HepG2 (cell line): ENCODE results near the gene DDI2.

Experiments
- ESRRA ChIP-seq: sonication (generic); formaldehyde crosslinking; IDR thresholded peaks from 2 replicates; pipeline ENCODE4 v1.5.1; 2020; ENCODE audit warnings: mild to moderate bottlenecking, low read depth, missing genetic modification reagents
- POLR2A ChIP-seq, 2 experiments: IDR thresholded peaks; 2 replicates each; pipeline ENCODE4 v1.6.1; 2011; ENCODE audit warnings: low read depth in 2 of 2, low read length in 2 of 2, mild to moderate bottlenecking in 1 of 2, moderate library complexity in 1 of 2; ENCODE audit not compliant: insufficient read depth in 1 of 2
- RFX5 ChIP-seq: IDR thresholded peaks from 2 replicates; pipeline ENCODE4 v1.6.1; 2011; ENCODE audit warnings: low read depth, low read length, improper control_type of control experiment
- TBP ChIP-seq: sonication (generic); formaldehyde crosslinking; IDR thresholded peaks from 2 replicates; pipeline ENCODE4 v1.5.0; 2020; ENCODE audit warnings: missing genetic modification reagents
- ZNF737 ChIP-seq: sonication (generic); formaldehyde crosslinking; IDR thresholded peaks from 2 replicates; pipeline ENCODE4 v1.5.0; 2020; ENCODE audit warnings: missing genetic modification reagents, mild to moderate bottlenecking, borderline replicate concordance
- ZNF749 ChIP-seq: sonication (generic); formaldehyde crosslinking; IDR thresholded peaks from 2 replicates; pipeline ENCODE4 v1.8.0; 2022; ENCODE audit warnings: mild to moderate bottlenecking, missing genetic modification reagents, moderate library complexity, borderline replicate concordance
- TF ChIP-seq, protein P1 (sequence below): sonication (generic); formaldehyde crosslinking; IDR thresholded peaks from 2 replicates; pipeline ENCODE4 v1.5.0; 2020; ENCODE audit warnings: mild to moderate bottlenecking, missing genetic modification reagents, moderate library complexity
- TF ChIP-seq, protein P2 (sequence below): sonication (generic); formaldehyde crosslinking; IDR thresholded peaks from 2 replicates; pipeline ENCODE4 v1.4.0; 2020; ENCODE audit warnings: missing genetic modification reagents, borderline replicate concordance

DNA sequence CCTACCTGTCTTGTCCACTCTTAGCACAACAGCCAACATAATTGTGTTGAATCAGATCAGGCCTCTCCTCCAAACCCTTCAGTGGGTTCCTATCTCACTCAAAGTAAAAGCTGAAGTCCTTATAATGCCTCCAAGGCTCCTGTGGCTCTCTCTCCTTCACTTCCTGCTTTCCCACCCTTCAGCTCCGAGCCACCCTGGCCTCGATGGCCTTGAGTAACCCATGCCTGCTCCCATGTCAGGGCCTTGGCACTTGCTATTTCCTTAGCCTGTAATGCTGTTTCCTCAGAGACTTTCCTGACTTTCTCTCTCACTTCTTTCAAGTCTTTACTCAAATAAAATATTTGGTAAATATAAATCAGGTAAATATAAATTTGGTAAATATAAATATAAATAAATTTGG is 58.8 kb downstream of the DDI2 start:
- TF ChIP-seq TBP (CRISPR knock-in tag) (no peak), POLR2A (IDR thresholded peaks at IDR 0.05; ENCODE audit: insufficient read depth in 1 of 2, low read depth in 2 of 2, low read length in 2 of 2) (no peak), ZNF749 (CRISPR knock-in tag) (no peak), RFX5 (no peak), ESRRA (no peak), ZNF737 (CRISPR knock-in tag) (no peak)
- TF ChIP-seq, protein P1, sequence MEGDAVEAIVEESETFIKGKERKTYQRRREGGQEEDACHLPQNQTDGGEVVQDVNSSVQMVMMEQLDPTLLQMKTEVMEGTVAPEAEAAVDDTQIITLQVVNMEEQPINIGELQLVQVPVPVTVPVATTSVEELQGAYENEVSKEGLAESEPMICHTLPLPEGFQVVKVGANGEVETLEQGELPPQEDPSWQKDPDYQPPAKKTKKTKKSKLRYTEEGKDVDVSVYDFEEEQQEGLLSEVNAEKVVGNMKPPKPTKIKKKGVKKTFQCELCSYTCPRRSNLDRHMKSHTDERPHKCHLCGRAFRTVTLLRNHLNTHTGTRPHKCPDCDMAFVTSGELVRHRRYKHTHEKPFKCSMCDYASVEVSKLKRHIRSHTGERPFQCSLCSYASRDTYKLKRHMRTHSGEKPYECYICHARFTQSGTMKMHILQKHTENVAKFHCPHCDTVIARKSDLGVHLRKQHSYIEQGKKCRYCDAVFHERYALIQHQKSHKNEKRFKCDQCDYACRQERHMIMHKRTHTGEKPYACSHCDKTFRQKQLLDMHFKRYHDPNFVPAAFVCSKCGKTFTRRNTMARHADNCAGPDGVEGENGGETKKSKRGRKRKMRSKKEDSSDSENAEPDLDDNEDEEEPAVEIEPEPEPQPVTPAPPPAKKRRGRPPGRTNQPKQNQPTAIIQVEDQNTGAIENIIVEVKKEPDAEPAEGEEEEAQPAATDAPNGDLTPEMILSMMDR, result no peak
- TF ChIP-seq, protein P2, sequence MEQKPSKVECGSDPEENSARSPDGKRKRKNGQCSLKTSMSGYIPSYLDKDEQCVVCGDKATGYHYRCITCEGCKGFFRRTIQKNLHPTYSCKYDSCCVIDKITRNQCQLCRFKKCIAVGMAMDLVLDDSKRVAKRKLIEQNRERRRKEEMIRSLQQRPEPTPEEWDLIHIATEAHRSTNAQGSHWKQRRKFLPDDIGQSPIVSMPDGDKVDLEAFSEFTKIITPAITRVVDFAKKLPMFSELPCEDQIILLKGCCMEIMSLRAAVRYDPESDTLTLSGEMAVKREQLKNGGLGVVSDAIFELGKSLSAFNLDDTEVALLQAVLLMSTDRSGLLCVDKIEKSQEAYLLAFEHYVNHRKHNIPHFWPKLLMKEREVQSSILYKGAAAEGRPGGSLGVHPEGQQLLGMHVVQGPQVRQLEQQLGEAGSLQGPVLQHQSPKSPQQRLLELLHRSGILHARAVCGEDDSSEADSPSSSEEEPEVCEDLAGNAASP (CRISPR knock-in tag), result no peak
